Measurements from ENCODE around the gene ARHGAP9.
"Not testable (repeated sequence)": the region's sequence is repeated elsewhere in the genome, so short reads cannot be mapped to it uniquely, and the experiment has no call there.

ARHGAP9 gene

DNA sequence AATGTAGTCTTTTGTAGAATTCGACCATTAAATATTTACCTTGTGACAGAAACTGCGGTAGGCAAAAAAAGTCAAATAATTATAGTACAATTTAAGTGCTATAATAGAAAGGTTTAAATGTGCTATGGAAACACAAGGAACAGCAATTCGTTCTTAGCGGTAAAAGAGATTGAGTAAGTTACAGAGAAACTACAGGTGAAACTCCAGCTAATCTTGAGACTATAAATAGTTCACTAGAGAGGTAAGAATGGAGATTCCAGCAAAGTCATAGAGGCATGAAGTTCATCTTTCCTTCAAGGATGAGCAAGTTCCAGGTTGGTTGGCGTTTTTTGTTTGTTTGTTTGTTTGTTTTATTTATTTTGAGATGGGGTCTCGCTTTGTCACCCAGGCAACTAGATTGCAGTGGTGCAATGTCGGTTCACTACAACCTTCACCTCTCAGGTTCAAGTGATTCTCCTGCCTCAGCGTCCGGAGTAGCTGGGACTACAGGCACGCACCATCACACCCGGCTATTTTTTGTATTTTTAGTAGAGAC is 47.9 kb downstream of the ARHGAP9 start:
- Histone ChIP-seq H3K27me3 (ENCODE audit: insufficient read depth, low read length) (no peaks in the 10 kb centered on the region), H3K4me3 (ENCODE audit: low read length) (peak overlapping the region; percentile 81), H3K27ac (ENCODE audit: low read length) (no peak overlapping the region), H3K4me1 (ENCODE audit: insufficient read depth, low read length) (peaks cover 4% of the 10 kb centered on the region), H3K9ac (ENCODE audit: low read depth, low read length) (peak overlapping the region; percentile 67; the same call in 1 of the 2 replicates), H3K36me3 (ENCODE audit: insufficient read depth, low read depth, low read length) (no peaks in the 10 kb centered on the region), H3K9me3 (ENCODE audit: insufficient read depth, low read depth, low read length) (no peaks in the 10 kb centered on the region)

DNA sequence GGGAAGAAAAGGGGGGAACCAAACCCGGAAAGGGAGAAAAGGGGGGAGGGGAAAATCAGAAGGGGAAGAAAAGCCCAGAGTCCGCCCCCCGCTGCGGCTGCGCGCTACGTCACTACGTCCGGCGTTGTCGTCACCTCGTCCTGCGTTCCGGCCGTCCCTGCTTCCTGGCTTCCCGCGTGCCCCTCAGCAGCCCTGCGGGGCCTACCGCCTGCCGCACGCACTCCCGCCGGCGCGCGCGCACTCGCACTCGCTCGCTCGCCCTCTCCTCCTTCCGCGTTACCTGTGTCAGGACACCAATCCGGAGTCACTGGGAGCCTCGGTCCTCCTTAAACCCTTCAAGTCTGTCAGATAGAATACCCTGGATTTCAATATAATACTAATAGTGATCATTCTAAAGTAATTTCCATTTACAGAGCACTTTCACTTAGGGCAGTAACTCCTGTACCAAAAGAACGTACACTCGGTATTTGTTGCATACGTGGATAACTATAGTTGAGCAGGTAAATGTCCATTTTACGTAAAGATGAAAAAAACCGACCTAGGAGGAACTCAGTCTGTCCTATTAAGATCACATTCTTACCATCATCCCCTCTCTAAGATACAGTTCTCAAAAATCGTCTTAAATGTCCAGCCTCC is 48.6 kb downstream of the ARHGAP9 start, which contains the start of gene R3HDM2:
Gene R3HDM2 (minus strand): TSS at position 113 of the 636 bp plus-strand sequence. CDS start 120,615 bp downstream, outside the sequence.
- Histone ChIP-seq H3K9me3 (ENCODE audit: insufficient read depth, low read depth, low read length) (no peaks in the 10 kb centered on the region), H3K4me1 (ENCODE audit: insufficient read depth, low read length) (peaks cover 4% of the 10 kb centered on the region), H3K4me3 (ENCODE audit: low read length) (peak within 1 kb of the TSS; percentile 81), H3K27me3 (ENCODE audit: insufficient read depth, low read length) (no peaks in the 10 kb centered on the region), H3K9ac (ENCODE audit: low read depth, low read length) (peak within 1 kb of the TSS; percentile 77), H3K36me3 (ENCODE audit: insufficient read depth, low read depth, low read length) (no peaks in the 10 kb centered on the region), H3K27ac (ENCODE audit: low read length) (no peak within 1 kb of the TSS)

DNA sequence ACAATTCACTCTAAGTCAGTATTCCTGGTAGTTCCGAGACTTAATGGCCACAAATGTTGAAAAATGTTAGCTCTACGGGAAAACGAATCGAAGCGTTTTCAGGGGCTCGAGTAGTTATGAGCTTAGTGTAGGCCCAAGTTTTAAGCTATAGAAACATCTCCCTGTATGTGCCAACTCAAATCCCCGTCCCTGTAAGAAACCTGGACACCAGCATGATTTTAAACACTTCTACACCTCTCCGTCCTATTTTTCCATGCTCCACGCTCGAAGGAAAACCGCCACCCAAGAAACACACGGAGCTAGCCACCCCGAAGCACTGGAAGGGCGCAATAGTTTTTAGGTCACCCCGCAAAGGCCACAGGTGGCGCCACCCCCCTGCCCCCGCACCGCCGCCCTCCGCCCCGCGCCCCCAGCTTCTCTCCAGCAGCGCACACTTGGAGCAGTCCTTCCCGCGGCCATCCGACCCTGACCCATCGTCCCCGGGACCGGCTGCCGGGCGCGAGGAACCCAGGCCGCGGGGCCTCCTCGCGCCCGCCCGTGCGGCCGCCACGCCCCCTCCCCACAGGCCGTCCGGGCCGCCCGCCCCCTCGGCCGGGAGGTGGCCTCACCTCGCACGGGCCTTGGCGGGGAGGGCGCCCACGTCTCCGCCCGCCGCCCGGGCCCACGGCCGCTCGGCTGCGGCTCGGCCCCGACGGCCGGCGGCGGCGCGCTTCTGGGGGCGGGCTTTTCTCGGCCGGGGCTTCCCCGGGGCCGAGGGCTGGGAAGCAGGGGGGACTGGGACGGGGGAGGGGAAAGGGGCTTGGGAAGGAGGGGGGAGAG is 49.3 kb downstream of the ARHGAP9 start:
- Histone ChIP-seq H3K9ac (ENCODE audit: low read depth, low read length) (peak overlapping the region; percentile 77), H3K4me1 (ENCODE audit: insufficient read depth, low read length) (peaks cover 4% of the 10 kb centered on the region), H3K27ac (ENCODE audit: low read length) (no peak overlapping the region), H3K4me3 (ENCODE audit: low read length) (peak overlapping the region; percentile 81), H3K36me3 (ENCODE audit: insufficient read depth, low read depth, low read length) (no peaks in the 10 kb centered on the region), H3K9me3 (ENCODE audit: insufficient read depth, low read depth, low read length) (no peaks in the 10 kb centered on the region), H3K27me3 (ENCODE audit: insufficient read depth, low read length) (no peaks in the 10 kb centered on the region)

DNA sequence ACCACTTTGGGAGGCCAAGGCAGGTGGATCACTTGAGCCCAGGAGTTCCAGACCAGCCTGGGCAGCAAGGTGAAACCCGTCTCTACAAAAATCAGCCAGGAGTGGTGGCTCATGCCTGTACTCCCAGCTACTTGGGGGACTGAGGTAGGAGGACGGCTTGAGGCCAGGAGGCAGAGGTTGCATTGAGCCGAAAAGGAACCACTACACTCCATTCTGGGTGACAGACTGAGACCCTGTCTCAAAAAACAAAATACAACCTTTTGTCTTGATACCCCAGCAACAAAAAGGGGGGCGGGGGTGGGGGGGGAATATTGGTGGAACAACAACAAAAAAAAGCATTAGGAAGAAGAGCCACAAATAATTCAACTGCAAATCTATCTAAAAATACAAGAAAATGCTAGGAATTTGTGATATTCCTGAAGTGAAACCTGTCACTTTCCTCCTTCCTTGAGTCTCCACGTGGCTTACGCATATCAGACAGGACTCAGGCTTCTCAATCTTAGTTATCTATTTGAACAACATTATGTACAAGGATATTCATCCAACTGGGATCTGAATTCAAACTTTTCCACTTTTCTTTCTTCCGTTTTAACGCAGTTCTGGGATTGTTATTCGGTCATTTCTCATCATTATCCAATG is 50.1 kb downstream of the ARHGAP9 start:
- peaks cover 4% of the 10 kb centered on the region for H3K4me1 ChIP-seq (ENCODE audit: insufficient read depth, low read length)
- no peaks in the 10 kb centered on the region for H3K9me3 ChIP-seq (ENCODE audit: insufficient read depth, low read depth, low read length)
- no peak overlapping the region for H3K27ac ChIP-seq (ENCODE audit: low read length)
- no peaks in the 10 kb centered on the region for H3K36me3 ChIP-seq (ENCODE audit: insufficient read depth, low read depth, low read length)
- H3K4me3 ChIP-seq (ENCODE audit: low read length) = peak overlapping the region; percentile 81
- H3K27me3 ChIP-seq (ENCODE audit: insufficient read depth, low read length) = no peaks in the 10 kb centered on the region
- H3K9ac ChIP-seq (ENCODE audit: low read depth, low read length) = peak overlapping the region; percentile 77

DNA sequence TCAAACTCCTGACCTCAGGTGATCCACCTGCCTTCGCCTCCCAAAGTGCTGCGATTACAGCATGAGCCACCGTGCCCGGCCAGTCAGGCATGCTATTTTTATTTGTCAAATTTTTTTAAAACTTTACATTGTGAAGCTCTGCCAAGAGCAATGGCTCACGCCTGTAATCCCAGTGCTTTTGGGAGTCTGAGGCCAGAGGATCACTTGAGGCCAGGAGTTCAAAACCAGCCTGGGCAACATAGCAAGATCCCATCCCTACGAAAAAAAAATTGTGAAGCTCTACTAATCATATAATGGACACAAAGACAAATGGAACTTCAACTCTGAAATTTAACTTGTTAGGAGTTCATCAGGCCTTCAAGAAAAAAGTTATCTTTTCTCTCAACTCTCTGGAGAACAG is 50.7 kb downstream of the ARHGAP9 start:
- Histone ChIP-seq H3K36me3 (ENCODE audit: insufficient read depth, low read depth, low read length) (no peaks in the 10 kb centered on the region), H3K27ac (ENCODE audit: low read length) (no peak overlapping the region), H3K9me3 (ENCODE audit: insufficient read depth, low read depth, low read length) (no peaks in the 10 kb centered on the region), H3K27me3 (ENCODE audit: insufficient read depth, low read length) (no peaks in the 10 kb centered on the region), H3K9ac (ENCODE audit: low read depth, low read length) (no peak overlapping the region), H3K4me3 (ENCODE audit: low read length) (no peak overlapping the region), H3K4me1 (ENCODE audit: insufficient read depth, low read length) (peaks cover 4% of the 10 kb centered on the region)

DNA sequence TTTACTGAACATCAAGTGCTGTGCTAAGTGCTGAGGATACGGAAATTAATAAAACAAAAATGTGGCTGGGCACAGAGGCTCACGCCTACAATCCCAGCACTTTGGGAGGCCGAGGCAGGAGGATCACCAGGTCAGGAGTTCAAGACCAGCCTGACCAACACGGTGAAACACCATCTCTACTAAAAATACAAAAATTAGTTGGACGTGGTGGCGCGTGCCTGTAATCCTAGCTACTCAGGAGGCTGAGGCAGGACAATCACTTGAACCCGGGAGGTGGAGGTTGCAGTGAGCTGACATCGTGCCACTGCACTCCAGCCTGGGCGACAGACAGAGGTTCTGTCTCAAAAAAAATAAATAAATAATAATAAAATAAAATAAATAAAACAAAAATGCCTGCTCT is 52.7 kb downstream of the ARHGAP9 start:
- not testable (repeated sequence) for H3K27ac ChIP-seq (ENCODE audit: low read length); H3K36me3 ChIP-seq (ENCODE audit: insufficient read depth, low read depth, low read length); H3K27me3 ChIP-seq (ENCODE audit: insufficient read depth, low read length); H3K4me3 ChIP-seq (ENCODE audit: low read length); H3K9me3 ChIP-seq (ENCODE audit: insufficient read depth, low read depth, low read length); H3K4me1 ChIP-seq (ENCODE audit: insufficient read depth, low read length); H3K9ac ChIP-seq (ENCODE audit: low read depth, low read length)

All from iPS-20b (cell line).